A549 (cell line): ENCODE results near the gene ITM2B.

Source experiments
- CEBPB ChIP-seq, 2 experiments: fragments of >200 bp in 1 of 2; sonication (Bioruptor Twin) in 1 of 2; formaldehyde crosslinking in 1 of 2; IDR thresholded peaks; 2 replicates each; pipeline ENCODE4 v1.6.1; 2012 to 2016
- CHD2 ChIP-seq: fragments of 150-350 bp; IDR thresholded peaks from 2 replicates; pipeline ENCODE4 v1.6.1; 2014; ENCODE audit warnings: low read length; ENCODE audit not compliant: partially characterized antibody
- CHD4 ChIP-seq: fragments of 200-600 bp; sonication (generic); IDR thresholded peaks from 2 replicates; pipeline ENCODE4 v1.6.1; 2016; ENCODE audit warnings: antibody characterized with exemption, mild to moderate bottlenecking, borderline replicate concordance
- CTCF ChIP-seq: fragments of >200 bp; sonication (Bioruptor Twin); formaldehyde crosslinking; IDR thresholded peaks from 3 replicates; pipeline ENCODE4 v1.5.1; 2016
- EP300 ChIP-seq, 2 experiments: fragments of >200 bp; sonication (Bioruptor Twin); formaldehyde crosslinking; IDR thresholded peaks; 2 replicates in 1 of 2; 3 replicates in 1 of 2; pipeline ENCODE4 v1.6.1; 2016 to 2017
- JUNB ChIP-seq: fragments of >200 bp; sonication (Bioruptor Twin); formaldehyde crosslinking; IDR thresholded peaks from 2 replicates; pipeline ENCODE4 v1.6.1; 2016
- MAX ChIP-seq: IDR thresholded peaks from 2 replicates; pipeline ENCODE4 v1.6.1; 2012
- MYC ChIP-seq: IDR thresholded peaks from 2 replicates; pipeline ENCODE4 v1.6.1; 2012; ENCODE audit warnings: mild to moderate bottlenecking, inconsistent platforms, low read length, improper control_type of control experiment, borderline replicate concordance
- POLR2A ChIP-seq: IDR thresholded peaks from 2 replicates; pipeline ENCODE4 v1.6.1; 2012; ENCODE audit warnings: mild to moderate bottlenecking, low read length
- POLR2AphosphoS2 ChIP-seq: conservative IDR thresholded peaks from 2 replicates; pipeline ENCODE4 v1.6.1; 2012; ENCODE audit warnings: low read length, improper control_type of control experiment, inconsistent platforms
- RAD21 ChIP-seq, 2 experiments: fragments of >200 bp in 1 of 2; sonication (Bioruptor Twin) in 1 of 2; formaldehyde crosslinking in 1 of 2; IDR thresholded peaks in 1 of 2; conservative IDR thresholded peaks in 1 of 2; 2 replicates in 1 of 2; 3 replicates in 1 of 2; pipeline ENCODE4 v1.6.1; 2012 to 2018; ENCODE audit warnings: inconsistent platforms in 1 of 2
- REST ChIP-seq: fragments of 200-600 bp; sonication (generic); IDR thresholded peaks from 2 replicates; pipeline ENCODE4 v1.6.1; 2016; ENCODE audit warnings: antibody characterized with exemption, mild to moderate bottlenecking, moderate library complexity
- USF2 ChIP-seq: fragments of 450-650 bp; IDR thresholded peaks from 2 replicates; pipeline ENCODE4 v1.6.1; 2014; ENCODE audit warnings: antibody characterized with exemption

- TF ChIP-seq POLR2AphosphoS2 (no peak), CTCF (no peak), MAX (no peak), CHD2 (no peak), JUNB (no peak), USF2 (no peak), EP300 (IDR thresholded peaks at IDR 0.05) (no peak), RAD21 (conservative IDR thresholded peaks at IDR 0.05 in 1 of 2, IDR thresholded peaks at IDR 0.05 in 1 of 2) (no peak), CEBPB (IDR thresholded peaks at IDR 0.05) (no peak), MYC (no peak), CHD4 (no peak), POLR2A (no peak), REST (no peak)
These were observed 1.9 kb upstream of the ITM2B start for GRCh38 chr13:48231080-48231479.
